ENCODE measurements around the gene FAM72A.
"Not testable (repeated sequence)": the region's sequence is repeated elsewhere in the genome, so short reads cannot be mapped to it uniquely, and the experiment has no call there.

GRCh38 chr1:206250953-206251681, 48.5 kb upstream of the FAM72A start:
- TF ChIP-seq ZNF629 (tag by site-specific recombination; IDR thresholded peaks at IDR 0.05); CTCF (tag by site-specific recombination; IDR thresholded peaks at IDR 0.05); ZNF19 (tag by site-specific recombination; IDR thresholded peaks at IDR 0.05; ENCODE audit: low read depth): not testable (repeated sequence)

Measured in HEK293 (cell line).